Kasumi-1 (cell line): Measurements from ENCODE around the gene PRKN.

Experiments used
- DNase-seq, 2 experiments: peaks; one replicate each; lab custom pipeline; 2025; lab: John Stamatoyannopoulos, UW

Gene PRKN

DNA sequence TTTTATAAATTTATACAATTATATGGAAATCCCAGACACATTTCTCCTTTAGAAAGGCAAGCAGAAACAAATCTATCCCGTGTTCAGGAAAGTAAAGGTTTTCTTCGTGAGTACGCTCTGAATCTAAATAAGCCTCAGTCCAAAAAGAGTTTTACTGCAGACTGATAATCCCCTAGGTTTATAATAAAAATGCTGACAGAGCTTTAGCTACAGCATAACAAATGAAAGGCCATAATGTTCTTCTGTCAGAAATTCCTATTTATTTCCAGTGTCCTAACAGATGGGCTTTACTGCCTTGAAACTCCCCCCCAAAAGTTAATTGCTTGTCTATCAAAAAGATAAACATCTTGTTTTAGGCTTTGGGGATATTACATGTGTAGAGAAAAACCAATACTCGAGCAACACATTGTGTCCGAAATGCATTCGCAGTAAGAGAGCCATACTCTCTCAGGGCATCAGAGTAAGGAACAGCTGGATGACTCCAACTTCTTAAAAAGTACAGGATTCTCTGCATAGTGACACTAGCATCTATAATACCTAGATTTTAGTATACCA is 109.0 kb downstream of the PRKN start:
- DNase-seq: no peak

DNA sequence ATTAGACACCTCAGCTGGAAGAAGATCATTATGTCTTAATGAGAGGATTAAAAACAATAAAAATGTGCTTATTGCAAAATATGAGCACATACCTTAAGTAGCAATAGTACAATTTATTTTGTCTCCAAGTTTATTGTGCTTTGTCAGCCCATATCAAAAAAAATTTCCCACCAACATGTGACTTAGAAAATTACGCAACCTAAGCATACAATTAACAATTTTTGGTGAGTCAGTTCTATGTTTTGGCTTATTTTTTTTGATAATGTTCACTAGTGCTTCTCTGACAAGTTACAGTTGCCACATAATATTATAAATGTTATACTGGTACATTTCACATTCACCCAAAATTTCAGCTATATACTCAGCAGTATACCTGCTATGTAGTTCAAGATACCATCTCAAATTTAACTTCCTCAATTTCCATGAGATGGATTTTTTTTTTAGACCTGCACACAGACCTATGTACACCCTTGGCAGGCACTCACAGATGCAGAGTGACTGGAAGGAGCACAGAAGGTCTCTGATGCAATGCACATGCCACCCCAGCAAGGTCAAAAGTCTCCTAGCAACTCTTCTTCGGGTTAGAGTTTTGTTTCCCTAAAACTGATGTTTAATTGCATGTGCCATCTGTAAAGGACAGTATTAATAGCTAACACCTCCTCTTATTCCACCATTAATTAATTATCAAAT is 112.4 kb downstream of the PRKN start:
- DNase-seq: no peak

DNA sequence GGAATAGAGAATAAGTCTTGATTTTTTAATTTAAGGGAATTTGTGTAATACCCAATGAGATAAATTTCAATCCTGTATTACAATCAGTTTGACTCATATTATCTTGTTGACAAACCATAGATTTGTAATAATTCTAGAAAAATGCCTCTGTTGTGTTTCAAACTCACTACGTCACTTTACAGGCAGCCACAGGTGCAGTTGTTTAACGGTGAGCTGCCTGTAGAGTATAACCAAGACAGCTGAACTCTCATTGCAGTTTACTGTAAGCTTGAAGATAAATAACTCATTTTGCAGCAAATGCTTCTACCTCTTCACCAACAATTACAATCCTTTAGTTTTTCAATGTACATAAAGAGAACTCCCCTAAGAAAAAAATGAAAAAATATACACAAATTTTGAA is 114.3 kb downstream of the PRKN start:
- DNase-seq: no peak

DNA sequence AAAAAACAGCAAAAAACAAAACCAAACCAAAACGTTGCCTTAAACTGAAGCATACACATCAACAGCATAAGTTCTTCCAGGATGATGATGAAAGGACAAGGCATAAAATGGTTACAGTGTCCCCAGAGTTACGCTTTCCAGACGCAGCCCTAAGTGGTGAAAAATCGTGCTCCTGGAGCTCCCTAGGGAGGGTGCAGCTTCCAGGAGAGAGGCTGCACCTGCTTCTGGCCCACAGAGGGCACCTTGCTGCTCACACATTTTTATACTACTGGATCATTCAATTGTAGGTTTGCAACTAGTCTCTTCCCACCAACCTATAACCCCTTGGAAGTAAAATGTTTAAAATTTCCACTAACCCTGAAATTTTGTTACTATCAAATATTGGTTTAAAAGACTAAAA is 115.0 kb downstream of the PRKN start:
- no peak for DNase-seq

DNA sequence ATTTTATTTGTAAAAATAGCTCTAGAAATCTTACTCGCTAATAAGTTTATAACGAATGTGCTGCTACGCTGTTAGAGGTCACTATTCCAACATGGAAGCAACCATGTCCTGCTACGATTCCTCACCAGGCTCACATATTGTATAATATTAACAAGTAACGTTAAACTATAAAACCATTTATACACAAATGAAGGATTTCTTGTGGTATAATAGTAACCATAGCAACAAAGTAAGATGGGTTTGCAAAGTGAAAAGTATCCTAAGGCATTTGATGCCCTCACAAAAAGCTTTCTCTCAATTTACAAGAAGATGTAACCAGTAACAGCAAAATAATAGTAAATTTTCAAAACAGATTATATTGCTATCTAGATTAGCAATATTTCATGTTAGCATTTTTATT is 117.2 kb downstream of the PRKN start:
- DNase-seq: no peak

DNA sequence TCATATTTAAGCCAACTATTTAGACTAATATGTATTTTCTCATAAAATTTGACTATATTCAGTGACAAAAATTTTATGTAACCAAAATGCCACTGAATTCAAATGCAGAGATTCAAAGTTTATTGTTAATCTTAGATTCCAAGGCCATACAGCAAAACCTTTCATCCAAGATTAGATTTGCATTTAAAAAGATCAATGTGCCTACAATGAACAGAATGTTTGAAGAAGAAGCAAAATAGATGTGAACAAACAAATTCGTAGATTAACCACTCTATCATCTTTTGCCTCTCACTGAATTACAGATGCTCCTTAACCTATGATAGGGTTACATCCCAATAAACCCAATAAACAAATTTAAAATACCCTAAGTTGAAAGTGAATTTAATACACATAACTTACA is 121.7 kb downstream of the PRKN start:
- no peak for DNase-seq

DNA sequence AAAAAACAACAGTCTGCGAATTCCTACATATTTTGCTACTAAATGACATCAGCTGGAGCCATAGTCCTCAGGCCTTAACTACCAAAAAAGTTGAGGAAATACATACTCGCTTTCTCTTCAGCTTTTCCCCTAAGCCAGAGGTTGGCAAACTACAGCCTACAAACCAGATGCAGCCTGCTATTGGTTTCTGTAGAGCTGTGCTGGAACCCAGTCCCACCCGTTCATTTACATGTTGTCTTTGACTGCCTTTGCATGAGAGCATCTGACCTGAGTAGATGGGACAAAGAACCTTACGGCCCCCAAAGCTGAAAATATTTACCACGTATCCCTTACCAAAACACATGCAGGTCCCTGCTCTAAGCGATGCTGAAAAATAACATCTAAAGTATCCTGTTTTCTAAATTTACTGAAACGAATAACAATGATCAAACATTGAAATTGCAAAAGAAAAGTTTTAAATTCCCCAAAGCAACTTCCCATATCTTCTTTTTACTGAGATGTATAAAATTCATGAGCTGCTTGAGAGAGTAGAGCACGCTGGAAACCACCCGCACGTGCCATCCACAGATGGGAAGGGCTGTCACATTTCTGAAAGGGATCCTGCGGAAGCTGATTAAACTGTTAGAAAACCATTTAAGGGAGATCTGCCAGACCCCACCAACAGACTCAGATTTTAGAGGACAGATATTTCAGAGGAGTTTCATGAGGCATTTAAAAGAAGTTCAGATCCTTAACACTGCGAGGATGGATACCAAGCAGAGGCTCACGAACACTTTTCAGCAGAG is 124.1 kb downstream of the PRKN start:
- DNase-seq: no peak

DNA sequence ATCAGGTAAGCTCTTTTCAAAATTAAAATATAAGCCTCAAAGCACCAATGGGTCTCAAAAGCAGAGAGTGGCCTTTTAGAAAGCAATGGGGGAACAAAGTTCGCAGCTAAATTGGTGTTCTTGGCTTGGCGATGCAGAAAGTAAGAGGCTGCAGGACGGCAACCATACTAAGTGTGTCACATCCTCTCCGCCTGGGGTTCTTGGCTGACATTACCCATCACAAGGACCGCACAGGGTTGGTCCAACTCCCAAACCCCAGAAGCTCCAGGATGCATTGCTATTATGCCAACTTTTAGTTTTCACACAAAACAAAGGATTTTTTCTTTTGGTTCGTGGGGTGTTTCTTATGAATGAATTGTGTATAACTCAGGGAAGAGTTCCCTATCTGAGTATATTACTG is 124.8 kb downstream of the PRKN start:
- DNase-seq: no peak

DNA sequence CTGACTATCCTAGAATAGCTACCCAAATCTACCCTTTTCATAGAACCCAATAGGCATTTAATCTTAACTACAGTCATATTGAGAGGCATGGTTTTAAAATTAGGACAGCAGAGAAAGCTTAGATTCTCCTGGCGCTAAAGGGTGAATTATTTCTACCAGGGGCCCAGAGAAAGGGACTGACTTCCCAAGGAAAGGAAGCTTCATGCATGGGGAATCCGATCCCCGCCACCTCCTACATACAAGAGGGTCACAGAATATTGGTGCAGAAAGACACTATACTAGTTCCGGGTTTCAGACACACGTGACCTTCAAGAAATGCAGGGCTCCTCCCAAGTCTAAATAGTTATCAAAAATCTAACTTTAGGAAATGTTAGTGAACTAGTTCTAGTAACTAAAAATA is 130.9 kb downstream of the PRKN start:
- DNase-seq: no peak

DNA sequence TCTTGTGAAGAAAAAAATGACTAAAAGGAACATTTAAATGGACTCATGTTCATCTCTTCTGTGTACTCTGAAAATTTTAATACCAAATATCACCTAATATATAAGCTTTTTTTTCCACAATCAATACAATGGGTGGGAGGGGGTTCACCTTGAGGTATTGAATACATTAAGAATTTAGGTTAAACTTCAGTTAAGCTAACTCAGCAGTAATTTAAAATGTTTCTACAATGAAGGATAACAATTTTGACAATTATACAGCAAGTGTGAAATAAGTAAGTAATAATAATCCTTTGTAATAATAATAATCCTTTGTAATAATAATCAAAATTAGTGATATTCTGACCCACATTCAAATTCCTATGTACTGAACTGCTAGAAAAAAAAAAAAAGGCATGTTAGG is 136.0 kb downstream of the PRKN start:
- no peak for DNase-seq

DNA sequence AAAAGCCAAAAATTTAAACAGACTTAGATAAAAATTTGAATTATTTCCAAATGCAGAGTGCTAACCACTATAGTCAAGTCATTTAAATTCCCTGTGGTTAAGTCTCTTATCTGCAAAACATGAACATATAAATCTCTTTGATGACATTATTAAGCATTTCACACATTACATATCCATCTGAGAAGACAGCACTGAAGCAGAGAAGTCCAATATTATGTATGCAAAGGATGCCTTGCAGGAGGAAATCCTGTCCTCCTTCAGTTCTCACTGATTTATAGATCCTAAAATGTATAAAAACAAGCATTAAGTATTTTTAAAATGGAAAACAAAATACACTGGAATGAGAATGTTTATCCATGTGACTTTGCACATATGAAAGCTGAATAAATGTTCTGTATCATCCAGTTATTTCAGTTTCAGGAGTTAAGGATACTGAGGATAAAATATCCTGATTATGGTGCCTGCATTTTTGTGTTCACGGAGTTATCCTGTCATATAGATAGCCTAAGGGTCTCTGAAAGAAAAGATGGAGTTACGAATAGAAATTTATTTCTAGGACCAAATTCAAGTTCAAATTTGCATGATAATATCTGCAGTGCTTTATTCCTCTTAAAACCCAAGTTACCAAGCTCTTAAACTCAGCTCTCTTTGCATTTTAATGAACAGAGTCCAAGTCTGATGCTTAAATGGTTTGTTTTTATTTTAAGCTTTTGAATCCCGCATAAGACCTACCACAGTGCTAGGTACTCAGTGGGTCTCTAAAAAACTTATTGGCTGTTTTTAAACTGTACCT is 145.4 kb downstream of the PRKN start:
- no peak for DNase-seq

DNA sequence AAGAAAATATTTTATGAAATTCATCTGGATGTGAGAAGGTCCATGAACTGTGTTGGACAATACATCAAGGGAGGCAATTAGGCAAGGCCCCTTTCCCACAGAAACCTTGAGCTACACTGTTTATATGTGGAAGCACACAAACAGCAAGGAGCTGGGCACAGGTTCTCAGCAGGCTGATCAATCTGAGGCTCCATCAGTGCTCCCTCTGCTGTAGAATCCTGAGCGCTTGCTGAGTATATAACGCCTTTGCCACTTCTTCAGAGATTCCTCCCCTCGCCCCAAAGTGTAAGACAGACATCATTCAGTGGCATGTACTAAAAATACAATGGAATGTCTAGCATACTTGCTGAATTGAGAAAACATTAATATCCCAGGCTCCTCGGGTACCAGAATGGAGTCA is 146.9 kb downstream of the PRKN start:
- DNase-seq: no peak

DNA sequence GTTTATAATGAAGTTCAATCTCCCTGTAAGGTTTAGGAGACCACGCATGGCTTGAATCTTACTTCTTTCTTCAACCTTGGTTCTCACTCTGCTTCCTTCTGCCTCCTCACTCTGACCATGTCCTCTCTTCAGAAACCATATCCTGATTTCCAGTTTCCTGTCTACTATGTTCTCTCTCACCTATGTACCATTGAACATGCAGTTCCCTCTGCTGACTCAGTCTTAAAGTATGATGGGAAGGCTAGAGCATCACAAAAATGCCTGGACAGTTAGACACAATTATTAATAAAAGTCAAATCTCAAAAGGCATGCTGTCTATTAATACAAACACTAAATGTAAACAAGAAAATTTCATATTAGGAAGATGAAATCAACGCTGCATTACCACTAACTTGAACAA is 151.6 kb downstream of the PRKN start:
- no peak for DNase-seq

DNA sequence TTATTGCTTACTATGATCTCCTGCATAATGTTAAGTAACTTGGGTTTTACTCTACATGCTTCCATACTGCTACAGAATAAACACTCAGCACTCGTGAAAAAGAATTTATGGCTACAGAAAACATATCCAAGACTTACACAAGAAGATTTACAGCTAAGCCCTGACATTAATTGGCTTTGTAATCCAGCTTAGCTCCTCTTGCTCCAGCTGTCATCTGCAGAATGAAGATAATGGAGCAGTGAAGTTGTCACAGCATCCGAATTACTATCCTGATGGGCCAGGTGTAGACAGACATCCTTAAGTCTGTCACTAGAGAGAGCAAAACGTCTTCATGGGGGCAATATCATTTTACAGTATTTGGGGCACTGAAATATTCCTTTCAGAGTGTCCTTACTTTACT is 155.3 kb downstream of the PRKN start:
- DNase-seq: no peak

DNA sequence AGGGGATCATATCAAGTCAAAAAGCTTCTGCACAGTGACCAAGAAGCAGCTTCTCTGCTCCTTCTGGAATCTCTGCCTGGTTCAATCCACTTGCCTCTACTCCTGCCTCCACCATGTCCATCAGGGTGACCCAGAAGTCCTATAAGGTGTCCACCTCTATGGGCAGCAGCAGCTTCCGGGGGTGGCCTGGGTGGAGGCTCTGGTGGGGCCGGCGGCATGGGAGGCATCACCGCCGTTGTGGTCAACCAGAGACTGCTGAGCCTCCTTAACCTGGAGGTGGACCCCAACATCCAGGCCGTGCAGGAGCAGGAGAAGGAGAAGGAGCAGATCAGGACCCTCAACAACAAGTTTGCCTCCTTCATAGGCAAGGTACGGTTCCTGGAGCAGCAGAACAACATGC is 159.3 kb downstream of the PRKN start:
- DNase-seq: no peak

DNA sequence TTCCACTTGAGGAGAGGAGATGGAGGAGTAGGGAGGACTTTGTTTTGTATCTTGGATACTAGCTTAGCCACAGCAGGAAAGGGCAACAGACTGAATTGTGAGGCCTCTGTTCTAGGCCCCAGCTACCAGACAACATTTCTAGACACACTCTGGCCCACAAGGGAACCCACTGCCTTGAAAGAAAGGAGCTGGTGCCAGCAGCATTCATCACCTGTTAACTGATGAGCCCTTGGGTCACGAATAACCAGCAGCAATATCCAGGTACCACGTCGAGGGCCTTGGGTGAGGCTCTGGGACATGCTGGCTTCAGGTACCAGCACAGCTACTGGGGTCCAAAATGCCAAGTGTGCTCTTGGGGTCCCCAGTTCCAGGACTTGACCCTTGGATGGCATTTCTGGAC is 165.5 kb downstream of the PRKN start:
- DNase-seq: no peak

DNA sequence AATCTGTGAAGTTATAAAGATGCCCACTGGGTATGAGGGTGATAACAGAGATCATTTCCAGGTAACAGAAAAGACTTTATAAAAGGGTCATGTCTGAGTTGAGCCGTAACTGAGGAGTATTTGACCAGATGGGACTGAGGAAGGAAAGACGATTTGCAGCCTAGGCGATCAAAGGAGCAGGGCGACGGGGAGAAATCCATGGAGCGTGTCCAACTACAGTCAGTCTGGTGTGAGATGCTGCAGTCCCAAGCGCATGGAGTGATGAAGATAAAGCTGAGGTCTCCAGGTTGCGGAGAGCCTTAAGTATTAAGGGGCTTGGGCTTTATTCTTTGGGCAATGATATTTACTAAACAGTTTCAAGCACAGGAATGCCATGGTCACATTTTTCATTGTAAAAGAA is 166.7 kb downstream of the PRKN start:
- DNase-seq: no peak

DNA sequence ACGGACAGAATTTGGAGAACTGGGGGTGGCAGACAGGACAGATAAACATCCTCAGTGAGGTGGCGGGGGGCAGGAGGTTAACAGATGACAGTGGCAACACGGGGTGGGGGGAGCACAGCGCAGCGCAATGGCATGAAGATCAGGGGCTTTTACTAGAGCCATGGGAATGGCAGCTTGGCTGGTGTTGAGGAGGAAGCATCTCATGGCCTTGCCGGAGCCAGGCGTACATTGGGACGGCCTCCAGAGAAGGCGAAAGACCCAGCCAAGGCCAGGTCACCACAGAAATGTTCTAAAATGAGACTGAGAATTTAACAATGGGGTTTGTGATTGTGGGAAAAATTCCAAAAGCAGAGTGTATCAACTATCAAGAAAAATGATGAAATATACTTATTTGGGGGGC is 173.0 kb downstream of the PRKN start:
- no peak for DNase-seq

DNA sequence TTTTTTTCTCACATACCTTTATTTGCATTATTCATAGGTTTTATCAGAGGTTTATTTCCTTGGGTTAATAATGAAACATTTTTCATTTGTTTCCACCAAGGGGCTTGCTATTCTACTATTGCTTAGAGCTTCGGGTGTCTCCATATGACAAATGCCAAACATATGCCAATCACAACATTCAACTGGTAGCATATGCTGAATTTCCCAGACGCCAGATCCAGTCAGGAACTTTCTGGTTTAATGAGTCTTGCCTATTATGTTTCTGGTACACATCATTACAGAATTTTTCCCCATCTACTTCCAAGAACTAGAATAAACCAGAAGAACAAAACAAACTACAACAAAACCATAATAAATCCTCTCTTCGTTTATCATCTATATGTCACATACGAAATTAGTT is 180.7 kb downstream of the PRKN start:
- DNase-seq: no peak

DNA sequence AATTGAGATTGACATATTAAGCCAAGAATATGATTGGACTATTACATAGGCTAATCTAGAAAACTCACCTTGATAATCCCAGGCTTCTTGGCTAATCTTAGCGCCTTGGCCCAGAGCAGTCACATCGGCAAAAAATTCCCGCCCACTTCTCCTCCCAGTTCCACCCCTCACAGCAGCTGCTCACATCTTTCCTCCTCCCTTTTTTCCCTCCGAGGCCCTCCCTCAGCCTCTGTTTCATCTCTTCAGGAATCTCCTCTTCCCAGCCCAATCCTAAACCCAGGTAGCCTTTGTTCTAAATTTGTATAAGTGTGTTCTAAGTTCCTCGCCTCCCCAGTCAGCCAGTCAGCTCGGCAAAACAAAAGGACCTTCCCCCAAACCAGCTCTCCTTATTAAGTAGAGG is 184.3 kb downstream of the PRKN start:
- DNase-seq: no peak

DNA sequence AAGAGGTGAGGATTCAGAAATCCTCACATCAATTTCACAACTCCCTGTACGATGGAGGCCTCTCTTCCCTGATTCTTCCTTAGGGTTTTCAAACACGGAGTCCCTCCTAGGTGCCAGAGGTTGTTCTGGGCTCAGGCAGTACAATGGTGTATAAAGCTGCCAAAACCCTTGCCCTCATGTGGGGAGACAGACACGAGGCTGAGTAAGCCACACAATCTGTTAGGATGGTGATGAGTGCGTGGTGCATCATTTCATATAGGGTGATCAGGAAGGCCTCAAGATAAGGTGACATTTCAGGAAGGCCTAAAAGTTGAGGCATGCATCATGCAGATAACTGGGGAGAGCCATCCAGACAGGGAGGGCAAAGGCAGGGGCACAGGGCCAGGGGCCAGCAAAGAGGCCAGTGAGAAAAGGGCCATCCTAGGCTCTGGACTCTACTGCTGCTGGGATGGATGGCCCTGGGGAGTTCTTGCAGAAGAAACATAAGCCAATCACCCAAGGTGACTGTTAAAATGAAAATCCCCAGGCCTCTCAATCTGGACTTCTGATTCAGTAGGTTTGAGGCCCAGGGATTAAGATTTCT is 186.5 kb downstream of the PRKN start:
- no peak for DNase-seq

DNA sequence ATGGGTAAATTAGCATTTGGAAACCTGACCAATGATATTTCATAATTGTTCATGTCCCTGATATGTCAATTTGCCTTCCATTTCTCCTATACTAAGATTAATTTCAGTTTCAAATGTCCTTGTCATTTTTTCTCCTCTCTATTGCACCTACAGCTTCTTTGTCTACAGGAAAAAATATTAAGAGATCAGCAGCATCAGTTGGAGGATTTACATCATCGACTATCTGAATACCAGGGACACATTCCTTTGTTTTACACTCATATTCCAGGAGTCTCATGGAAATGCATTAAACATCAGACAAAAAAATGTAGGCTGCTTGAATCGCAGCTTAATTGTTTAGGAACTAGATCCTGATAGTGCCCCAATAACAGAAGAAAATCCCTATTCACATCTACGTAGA is 188.2 kb downstream of the PRKN start:
- no peak for DNase-seq
